ENCODE data around the gene MRPL44. TPM values are rescaled to one million over a fixed set of nuclear protein-coding genes. Genes with fewer than 3 reads are reported as not detected.

The MRPL44 gene
- total and polyA plus RNA-seq, 2 of the 8 experiments (the other 6 are each of a cell fraction or from before 2014, with no cell fraction given), result 32.0 to 53.2 TPM

DNA sequence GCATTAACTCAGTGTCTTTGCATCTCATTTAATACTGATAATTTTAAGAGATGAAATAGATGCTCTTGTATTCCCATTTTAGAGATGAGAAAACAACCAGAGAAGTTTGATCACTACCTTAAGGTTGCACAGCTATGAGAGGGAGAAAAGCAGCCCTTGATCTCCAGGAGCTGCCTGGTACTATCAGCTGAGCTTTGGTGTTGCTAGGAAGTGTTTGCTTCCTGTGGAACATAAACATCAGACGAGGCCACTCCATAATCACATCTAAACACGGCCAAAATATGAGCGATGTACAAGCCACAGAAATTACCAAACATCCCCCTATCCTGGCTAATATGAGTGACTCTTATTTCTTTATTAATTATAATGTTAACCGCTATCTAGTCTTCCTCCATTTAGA lies 11.5 kb upstream of the MRPL44 start:
- Histone ChIP-seq H3K23me2 (ENCODE audit: low read depth, low read length) (peaks cover 4% of the 10 kb centered on the region), H2AK5ac (ENCODE audit: low read depth, low read length) (no peak overlapping the region), H3K4me3 (ENCODE audit: extremely low read depth in 1 of 4, insufficient read depth in 2 of 4, low read depth in 3 of 4, low read length in 4 of 4) (peak overlapping the region in 1 of 4 experiments; percentile 90; a peak in 2 of 8 replicates), H3K18ac (ENCODE audit: extremely low read depth, low read length) (no peak overlapping the region), H3K36me3 (ENCODE audit: control insufficient read depth in 2 of 4, insufficient read depth in 4 of 4, low read length in 3 of 4) (no peaks in the 10 kb centered on the region), H3K4me2 (ENCODE audit: insufficient read depth in 1 of 2, low read depth in 2 of 2, low read length in 2 of 2) (peak overlapping the region in 1 of 2 experiments; percentile 36; a peak in 1 of 4 replicates), H3K27me3 (replicated peaks in 1 of 4; ENCODE audit: control insufficient read depth in 3 of 4, extremely low read depth in 1 of 4, insufficient read depth in 3 of 4, low read length in 3 of 4) (no peaks in the 10 kb centered on the region), H3K23ac (ENCODE audit: insufficient read length) (no peak overlapping the region), H4K5ac (ENCODE audit: insufficient read length, low read depth, low read length) (no peak overlapping the region), H3K14ac (ENCODE audit: insufficient read length) (no peak overlapping the region), H3K27ac (ENCODE audit: low read depth, low read length) (no peak overlapping the region), H2BK5ac (ENCODE audit: low read depth, low read length) (no peak overlapping the region), H3K56ac (replicated peaks; ENCODE audit: insufficient read length, low read depth, low read length) (no peak overlapping the region), H3K79me1 (ENCODE audit: low read depth, low read length) (peaks cover 4% of the 10 kb centered on the region; the same call in 1 of the 2 replicates), H4K91ac (replicated peaks; ENCODE audit: insufficient read length, low read length) (no peak overlapping the region), H4K8ac (ENCODE audit: extremely low read depth, insufficient read depth, low read length) (no peak overlapping the region), H3K79me2 (ENCODE audit: control insufficient read depth in 1 of 2, insufficient read depth in 2 of 2, low read length in 2 of 2) (peaks cover 19 to 34% of the 10 kb centered on the region in 2 experiments), H3K4me1 (replicated peaks in 1 of 4; ENCODE audit: control insufficient read depth in 3 of 4, insufficient read depth in 4 of 4, low read length in 3 of 4) (peaks cover 0 to 24% (median 17%) of the 10 kb centered on the region in 4 experiments; a peak in 6 of 7 replicates), H2BK20ac (ENCODE audit: low read length) (no peak overlapping the region), H4K20me1 (replicated peaks in 1 of 2; ENCODE audit: control insufficient read depth in 1 of 2, insufficient read depth in 2 of 2, low read length in 2 of 2) (peaks cover 4% of the 10 kb centered on the region in 2 experiments), H2BK15ac (ENCODE audit: low read length) (no peak overlapping the region), H2BK120ac (replicated peaks; ENCODE audit: low read depth, low read length) (no peak overlapping the region), H3K9me3 (ENCODE audit: insufficient read depth in 2 of 2, low read depth in 1 of 2, low read length in 1 of 2) (no peaks in the 10 kb centered on the region), H2AFZ (ENCODE audit: low read length) (no peak overlapping the region), H3K4ac (replicated peaks; ENCODE audit: insufficient read length, low read depth, low read length) (no peak overlapping the region), H2BK12ac (ENCODE audit: low read depth, low read length) (no peak overlapping the region), H3K9ac (replicated peaks in 1 of 4; ENCODE audit: extremely low read depth in 1 of 4, low read depth in 3 of 4, low read length in 3 of 4) (no peak overlapping the region)
- TF ChIP-seq CBX8 (IDR thresholded peaks at IDR 0.05; ENCODE audit: borderline replicate concordance, low read depth, low read length) (no peak), JUN (IDR thresholded peaks at IDR 0.05; ENCODE audit: low read depth, low read length) (no peak), ZNF274 (IDR thresholded peaks at IDR 0.05; ENCODE audit: borderline replicate concordance, extremely low read depth, low read length) (no peak), NANOG (IDR thresholded peaks at IDR 0.05; ENCODE audit: insufficient read depth, low read depth, low read length, poor library complexity, severe bottlenecking) (no peak), TAF1 (IDR thresholded peaks at IDR 0.05; ENCODE audit: low read depth, low read length) (no peak), RBBP5 (IDR thresholded peaks at IDR 0.05; ENCODE audit: borderline replicate concordance, low read depth, low read length) (no peak), YY1 (IDR thresholded peaks at IDR 0.05; ENCODE audit: low read depth, low read length) (no peak), ASH2L (IDR thresholded peaks at IDR 0.05; ENCODE audit: low read length) (no peak), MAFK (IDR thresholded peaks at IDR 0.05; ENCODE audit: low read depth, low read length) (no peak), EZH2 (IDR thresholded peaks at IDR 0.05; ENCODE audit: low read depth, low read length, severe bottlenecking) (no peak)
- CTCF ChIA-PET (ENCODE audit: partially characterized antibody), result no interaction called here
- DNase-seq (ENCODE audit: low read depth in 1 of 2, low spot score in 2 of 2) (no peak), FAIRE-seq (no peak)
- POLR2A ChIA-PET (ENCODE audit: partially characterized antibody), result interaction anchor here (0.9 to 3.4 kb wide), 8 partner anchors 9 to 94 kb away, joined by 3 to 19 read pairs (median 4); partner anchors contain the start of genes MRPL44 and SERPINE2
- 89% methylated on average over 4 of the region's 4 CpGs; no CpG with 5 or more reads in 1 of the 2 experiments for WGBS, 2 experiments (ENCODE audit: extremely low coverage in 1 of 2, insufficient coverage in 1 of 2, insufficient read length in 1 of 2, insufficient replicate concordance in 2 of 2, low coverage in 1 of 2, low lambda C conversion rate in 2 of 2, missing lambda C conversion rate in 1 of 2)

Measured in H1 (cell line).